Mesodermal cell (in vitro differentiated cells): ENCODE measurements around the gene ARPIN. TPM values are rescaled to one million over a fixed set of nuclear protein-coding genes. Genes with fewer than 3 reads are reported as not detected.
"Not testable (repeated sequence)": the region's sequence is repeated elsewhere in the genome, so short reads cannot be mapped to it uniquely, and the experiment has no call there.

Source experiments
- H3K27ac ChIP-seq: 2 replicates; pipeline ENCODE4 v1.7.0; 2013; ENCODE audit warnings: mild to moderate bottlenecking, low read depth, low read length, moderate library complexity; ENCODE audit not compliant: severe bottlenecking
- H3K36me3 ChIP-seq: 2 replicates; pipeline ENCODE4 v1.7.1; 2013; ENCODE audit warnings: mild to moderate bottlenecking, low read length, moderate library complexity; ENCODE audit not compliant: control insufficient read depth, insufficient read depth
- H3K4me1 ChIP-seq: one replicate; pipeline ENCODE4 v1.7.1; 2013; ENCODE audit warnings: mild to moderate bottlenecking, low read length; ENCODE audit not compliant: insufficient read depth, control insufficient read depth, poor library complexity, severe bottlenecking
- H3K4me3 ChIP-seq: 2 replicates; pipeline ENCODE4 v1.7.0; 2013; ENCODE audit warnings: low read length, control low read depth, mild to moderate bottlenecking; ENCODE audit not compliant: insufficient read depth, poor library complexity, severe bottlenecking; ENCODE audit errors: extremely low read depth
- H3K9me3 ChIP-seq: 2 replicates; pipeline ENCODE4 v1.7.1; 2013; ENCODE audit warnings: mild to moderate bottlenecking, low read length, moderate library complexity; ENCODE audit not compliant: control insufficient read depth
- WGBS, 2 experiments: methylation state at CpG; one replicate each; pipeline ENCODE4 v1.1.5; 2013; ENCODE audit warnings: missing lambda C conversion rate in 2 of 2; ENCODE audit not compliant: insufficient coverage in 2 of 2; 5-methylcytosine and 5-hydroxymethylcytosine counted together
- polyA plus RNA-seq, 2 experiments: library from polyadenylated mRNA; stranded (reverse); fragments of 50-300 nt; gene quantifications; one replicate each; pipeline ENCODE4 v1.2.3, GENCODE V29; 2013

Gene ARPIN
- 7.6 TPM for polyA plus RNA-seq (2013, experiment 1 of 2)
- 6.3 TPM for polyA plus RNA-seq (2013, experiment 2 of 2)

DNA sequence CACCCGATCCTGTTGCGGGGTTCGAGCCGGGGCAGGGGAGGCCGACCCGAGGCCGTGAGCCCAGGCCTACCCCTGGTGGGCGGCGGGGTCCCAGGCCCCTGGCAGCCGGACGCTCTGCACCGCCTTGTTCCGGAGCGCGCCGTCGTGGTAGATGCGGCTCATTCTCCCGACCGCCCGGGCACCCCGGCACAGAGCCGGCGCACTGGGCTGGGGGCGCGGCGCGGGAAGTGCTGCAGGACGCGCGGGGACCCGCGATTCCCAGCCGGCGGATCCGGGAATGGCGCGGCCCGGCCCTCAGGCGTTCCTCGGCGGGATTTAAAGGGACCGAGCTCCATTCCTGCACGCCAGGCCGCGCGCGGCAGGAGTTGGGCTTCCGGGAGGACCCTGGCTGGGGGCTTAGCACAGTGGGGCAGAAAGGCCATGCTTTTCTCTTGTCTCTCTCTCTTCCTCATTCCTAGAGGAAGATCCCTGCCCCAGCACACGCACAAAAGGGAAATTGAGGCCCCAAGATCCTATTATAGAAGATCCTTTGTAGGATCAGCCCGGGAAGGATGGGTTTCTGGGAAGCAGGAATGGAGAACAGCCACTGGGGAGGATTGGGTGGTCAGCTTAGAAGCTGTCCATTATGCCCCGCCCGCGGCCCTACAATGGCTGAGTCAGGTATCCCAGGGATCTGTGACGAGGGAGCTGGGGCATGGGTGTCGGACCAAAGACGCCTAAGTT is at the start of gene ARPIN:
ARPIN (minus strand) TSS at position 279 of the 723 bp plus-strand sequence; CDS start at position 162, 117 bp downstream.
- 9 to 10% methylated on average over 35 to 50 of the region's 57 CpGs for WGBS, 2 experiments
- H3K36me3 ChIP-seq = no peaks in the 10 kb centered on the region
- H3K9me3 ChIP-seq = no peaks in the 10 kb centered on the region
- H3K4me1 ChIP-seq = peaks cover 7% of the 10 kb centered on the region
- peak within 1 kb of the TSS; percentile 8 for H3K27ac ChIP-seq
- H3K4me3 ChIP-seq = peak within 1 kb of the TSS; percentile 52

DNA sequence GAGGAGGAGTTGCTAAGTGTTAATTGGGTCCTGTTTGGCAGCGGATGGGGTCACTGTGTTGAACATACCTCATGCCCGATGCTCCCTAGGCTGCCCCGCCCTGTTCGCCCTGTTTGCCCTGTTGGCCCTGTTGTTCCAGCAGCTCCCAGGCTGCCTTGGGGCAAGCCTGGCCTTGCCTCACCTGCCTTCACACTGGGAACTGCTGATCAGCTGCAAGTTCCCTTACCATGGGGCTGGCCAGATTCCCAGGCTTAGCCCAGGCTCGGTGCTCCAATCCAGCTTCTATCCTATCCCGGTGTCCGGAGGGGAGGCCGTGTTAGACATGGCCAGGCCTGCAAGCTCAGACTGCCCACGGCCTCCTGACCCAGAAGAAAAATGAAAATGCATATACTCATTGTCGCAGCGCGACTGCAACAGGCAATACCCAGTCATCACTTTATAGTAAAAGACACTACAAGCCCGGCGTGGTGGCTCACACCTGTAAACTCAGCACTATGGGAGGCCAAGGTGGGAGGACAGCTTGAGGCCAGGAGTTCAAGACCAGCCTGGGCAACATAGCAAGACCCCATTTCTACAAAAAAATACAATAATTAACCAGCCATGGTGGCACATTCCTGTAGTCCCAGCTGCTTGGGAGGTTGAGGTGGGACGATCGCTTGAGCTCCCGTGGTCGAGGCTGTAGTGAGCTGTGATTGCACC is 45.5 kb upstream of the ARPIN start:
- 91 to 95% methylated on average over 15 of the region's 18 CpGs for WGBS, 2 experiments
- Histone ChIP-seq H3K4me3 (no peak overlapping the region), H3K27ac (no peak overlapping the region), H3K9me3 (no peaks in the 10 kb centered on the region), H3K4me1 (no peaks in the 10 kb centered on the region), H3K36me3 (no peaks in the 10 kb centered on the region)

DNA sequence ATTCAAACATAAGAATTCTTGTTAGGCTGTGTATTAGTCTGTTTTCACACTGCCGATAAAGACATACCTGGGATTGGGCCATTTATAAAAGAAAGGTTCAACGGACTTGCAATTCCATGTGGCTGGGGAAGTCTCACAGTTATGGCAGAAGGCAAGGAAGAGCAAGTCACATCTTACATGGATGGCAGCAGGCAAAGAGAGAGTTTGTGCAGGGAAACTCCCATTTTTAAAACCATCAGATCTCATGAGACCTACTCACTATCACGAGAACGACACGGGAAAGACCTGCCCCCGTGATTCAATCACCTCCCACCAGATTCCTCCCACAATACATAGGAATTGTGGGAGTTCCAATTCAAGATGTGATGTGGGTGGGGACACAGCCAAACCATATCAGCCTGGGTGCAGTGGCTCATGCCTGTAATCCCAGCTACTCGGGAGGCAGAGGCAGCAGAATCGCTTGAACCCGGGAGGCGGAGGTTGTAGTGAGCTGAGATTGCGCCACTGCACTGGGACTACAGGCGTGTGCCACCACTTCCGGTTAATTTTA is 42.8 kb upstream of the ARPIN start:
- WGBS, 2 experiments = 94 to 95% methylated on average over 7 to 9 of the region's 13 CpGs
- H3K9me3 ChIP-seq, H3K4me3 ChIP-seq, H3K36me3 ChIP-seq, H3K27ac ChIP-seq, H3K4me1 ChIP-seq: not testable (repeated sequence)

DNA sequence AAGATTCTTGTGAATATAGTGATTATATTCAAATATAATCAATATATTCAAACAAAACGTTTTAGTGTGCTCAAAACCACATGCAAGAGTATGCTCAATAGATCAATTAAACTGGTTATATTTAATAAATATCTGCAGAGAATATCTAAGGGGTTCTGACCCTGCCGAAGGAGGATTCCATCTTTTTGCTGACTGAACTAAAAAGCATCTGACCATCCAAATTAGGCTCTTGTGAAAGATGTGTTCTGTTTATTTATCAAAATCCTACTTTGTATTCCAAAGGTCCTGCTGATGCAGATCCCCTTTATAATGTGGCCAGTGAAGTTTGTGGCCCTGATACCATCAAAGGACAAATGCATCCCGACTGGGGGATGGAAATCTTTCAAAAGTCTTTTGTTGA is 41.8 kb upstream of the ARPIN start:
- WGBS, 2 experiments = no CpG with 5 or more reads among the region's 3 CpGs
- H3K4me3 ChIP-seq = no peak overlapping the region
- H3K9me3 ChIP-seq = no peaks in the 10 kb centered on the region
- no peak overlapping the region for H3K27ac ChIP-seq
- H3K4me1 ChIP-seq = no peaks in the 10 kb centered on the region
- H3K36me3 ChIP-seq = no peaks in the 10 kb centered on the region

DNA sequence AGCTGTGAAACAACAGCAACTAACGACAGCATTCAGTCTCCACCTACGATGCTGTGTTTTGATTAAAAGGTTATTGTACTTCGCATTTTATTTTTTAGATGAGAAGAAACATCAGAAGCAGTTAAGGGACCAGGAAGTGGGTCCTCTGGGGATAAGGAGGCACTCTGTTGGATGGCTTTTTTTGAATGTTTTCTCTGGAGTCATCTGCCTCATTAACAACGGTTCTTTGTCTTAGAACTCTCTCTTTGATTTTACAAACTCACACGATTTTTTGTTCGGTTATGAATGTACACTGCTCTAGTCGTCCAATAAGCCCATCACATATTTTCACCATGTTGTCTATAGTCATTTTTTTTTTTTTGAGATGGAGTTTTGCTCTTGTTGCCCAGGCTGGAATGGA is 36.0 kb upstream of the ARPIN start:
- no peak overlapping the region for H3K27ac ChIP-seq
- WGBS, 2 experiments = 81 to 100% methylated on average over 4 to 6 of the region's 7 CpGs
- no peak overlapping the region for H3K4me3 ChIP-seq
- no peaks in the 10 kb centered on the region for H3K4me1 ChIP-seq
- no peaks in the 10 kb centered on the region for H3K9me3 ChIP-seq
- H3K36me3 ChIP-seq = no peaks in the 10 kb centered on the region

DNA sequence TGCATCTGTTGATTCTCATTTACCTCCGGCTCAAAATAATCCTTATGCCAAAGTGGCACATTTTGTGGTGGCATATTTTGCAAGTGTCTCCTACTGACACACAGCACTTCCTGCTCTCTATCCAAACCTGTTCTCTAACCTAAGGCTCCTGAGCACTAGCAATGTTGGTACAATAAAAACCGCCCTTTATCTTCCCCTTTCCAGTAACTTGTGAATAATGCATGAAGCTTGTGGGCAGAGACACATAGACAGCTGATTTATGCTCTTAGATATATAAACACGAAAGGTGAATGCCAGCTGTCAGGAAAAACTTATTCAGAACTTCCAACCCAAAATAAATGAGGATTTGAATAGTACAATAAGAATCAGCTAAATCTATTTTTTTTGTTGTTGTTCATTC is 34.6 kb upstream of the ARPIN start:
- no peak overlapping the region for H3K4me3 ChIP-seq
- H3K36me3 ChIP-seq = no peaks in the 10 kb centered on the region
- 87% methylated on average over 2 of the region's 3 CpGs; no CpG with 5 or more reads in 1 of the 2 experiments for WGBS, 2 experiments
- H3K4me1 ChIP-seq = no peaks in the 10 kb centered on the region
- no peaks in the 10 kb centered on the region for H3K9me3 ChIP-seq
- H3K27ac ChIP-seq = no peak overlapping the region

DNA sequence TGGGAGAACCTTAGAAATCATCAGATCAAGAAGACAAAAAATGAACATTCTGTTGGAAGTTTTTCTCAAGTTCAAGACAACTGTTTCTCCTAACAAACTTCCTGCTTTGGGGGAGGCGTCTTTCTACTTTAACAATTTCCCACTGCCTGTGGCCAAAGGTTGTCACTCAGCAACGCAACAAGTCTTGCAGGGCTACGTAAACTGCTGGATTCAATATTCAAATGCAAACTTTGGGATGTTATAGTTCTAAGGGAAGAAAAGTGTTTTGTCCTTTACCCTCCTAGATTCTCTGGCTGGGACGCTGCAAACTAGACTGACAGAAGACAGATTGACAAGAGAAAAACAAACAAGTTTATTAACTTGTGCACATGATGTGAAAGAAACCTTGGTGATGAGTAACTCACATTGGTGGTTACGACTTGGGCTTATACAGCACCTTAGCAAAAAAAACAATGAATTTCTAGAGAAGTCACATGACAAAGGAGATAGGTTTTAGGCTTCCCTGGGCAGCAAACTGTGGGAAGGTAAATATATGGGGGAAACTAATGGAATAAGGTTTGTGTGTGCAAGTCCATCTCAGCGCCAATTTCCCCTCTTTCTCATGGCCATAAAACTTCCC is 34.0 kb upstream of the ARPIN start:
- H3K4me3 ChIP-seq = no peak overlapping the region
- no peaks in the 10 kb centered on the region for H3K4me1 ChIP-seq
- 93% methylated on average over 3 of the region's 6 CpGs; no CpG with 5 or more reads in 1 of the 2 experiments for WGBS, 2 experiments
- H3K36me3 ChIP-seq = no peaks in the 10 kb centered on the region
- H3K27ac ChIP-seq = no peak overlapping the region
- no peaks in the 10 kb centered on the region for H3K9me3 ChIP-seq

DNA sequence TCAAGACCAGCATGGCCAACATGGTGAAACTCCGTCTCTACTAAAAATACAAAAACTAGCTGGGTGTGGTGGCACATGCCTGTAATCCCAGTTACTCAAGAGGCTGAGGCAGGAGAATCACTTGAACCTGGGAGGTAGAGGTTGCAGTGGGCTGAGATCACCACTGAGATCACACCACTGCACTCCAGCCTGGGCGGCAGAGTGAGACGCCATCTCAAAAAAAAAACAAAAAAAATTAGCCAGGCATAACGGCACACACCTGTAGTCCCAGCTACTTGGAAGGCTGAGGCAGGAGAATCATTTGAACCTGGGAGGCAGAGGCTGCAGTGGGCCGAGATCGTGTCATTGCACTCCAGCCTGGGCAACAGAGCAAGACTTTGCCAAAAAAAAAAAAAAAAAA is 31.0 kb upstream of the ARPIN start:
- H3K4me3 ChIP-seq, H3K4me1 ChIP-seq, H3K9me3 ChIP-seq, H3K36me3 ChIP-seq, H3K27ac ChIP-seq: not testable (repeated sequence)
- WGBS, 2 experiments = 74 to 90% methylated on average over 2 to 4 of the region's 6 CpGs

DNA sequence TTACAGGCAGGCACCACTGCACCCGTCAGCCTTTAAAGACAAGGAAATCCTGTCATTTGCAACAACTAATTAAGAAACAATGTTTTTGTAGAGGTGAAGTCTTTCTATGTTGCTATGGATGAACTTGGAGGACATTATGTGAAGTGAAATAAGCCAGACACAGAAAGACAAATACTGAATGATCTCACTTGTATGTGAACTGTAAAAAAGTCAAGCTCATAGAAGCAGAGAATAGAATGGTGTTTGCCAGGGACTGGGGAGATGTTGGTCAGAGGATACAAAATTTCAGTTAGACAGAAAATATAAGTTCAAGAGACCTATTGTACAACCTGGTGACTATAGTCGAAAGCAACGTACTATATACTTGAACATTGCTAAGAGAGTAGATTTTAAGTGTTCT is 27.2 kb upstream of the ARPIN start:
- Histone ChIP-seq H3K4me1 (no peaks in the 10 kb centered on the region), H3K27ac (no peak overlapping the region), H3K36me3 (no peaks in the 10 kb centered on the region), H3K9me3 (no peaks in the 10 kb centered on the region), H3K4me3 (no peak overlapping the region)
- 100% methylated on average over 2 of the region's 3 CpGs; no CpG with 5 or more reads in 1 of the 2 experiments for WGBS, 2 experiments

DNA sequence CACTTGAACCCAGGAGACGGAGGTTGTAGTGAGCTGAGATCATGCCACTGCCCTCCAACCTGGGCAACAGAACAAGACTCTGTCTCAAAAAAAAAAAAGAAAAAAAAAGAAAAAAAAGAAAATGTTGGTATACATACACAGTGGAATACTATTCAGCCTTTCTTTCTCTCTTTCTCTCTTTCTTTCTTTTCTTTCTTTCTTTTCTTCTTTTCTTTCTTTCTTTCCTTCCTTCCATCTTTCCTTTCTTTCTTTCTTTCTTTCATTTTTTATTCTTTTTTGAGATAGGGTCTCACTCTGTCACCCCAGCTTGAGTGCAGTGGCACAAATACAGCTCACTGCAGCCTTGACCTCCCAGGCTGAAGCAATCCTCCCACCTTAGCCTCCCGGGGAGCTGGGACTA is 26.6 kb upstream of the ARPIN start:
- H3K27ac ChIP-seq, H3K4me3 ChIP-seq, H3K4me1 ChIP-seq, H3K9me3 ChIP-seq, H3K36me3 ChIP-seq: not testable (repeated sequence)
- WGBS, 2 experiments = 100% methylated on average over 1 of the region's 2 CpGs
